Measurements from ENCODE around the gene VPS16. TPM values are rescaled to one million over a fixed set of nuclear protein-coding genes. Genes with fewer than 3 reads are reported as not detected.
"Not testable (repeated sequence)": the region's sequence is repeated elsewhere in the genome, so short reads cannot be mapped to it uniquely, and the experiment has no call there.

The VPS16 gene
- total RNA-seq, 2 experiments from 2014 or later = 39.0 to 42.0 TPM

GRCh38 chr20:2822073-2822472, 18.5 kb upstream of the VPS16 start:
- H3K4me1 Mint-ChIP-seq (ENCODE audit: low read depth) = peaks cover 34% of the 10 kb centered on the region
- H3K4me3 Mint-ChIP-seq = no peak overlapping the region
- H3K9me3 Mint-ChIP-seq = no peaks in the 10 kb centered on the region
- CTCF ChIA-PET = interaction anchor here (0.6 kb wide), 2 partner anchors 33 to 579 kb away, joined by 3 to 4 read pairs; no protein-coding TSS in a partner anchor
- H3K36me3 Mint-ChIP-seq (ENCODE audit: low read depth) = no peaks in the 10 kb centered on the region
- H3K27ac Mint-ChIP-seq = no peak overlapping the region
- H3K27me3 Mint-ChIP-seq (ENCODE audit: low read depth) = peaks cover 14% of the 10 kb centered on the region
- intact Hi-C loops (cut with micrococcal nuclease) = no loop called here
- DNase-seq = peak; percentile 56

GRCh38 chr20:2825761-2826160, 14.8 kb upstream of the VPS16 start:
- DNase-seq = peak; percentile 4
- Mint-ChIP-seq H3K4me1 (ENCODE audit: low read depth) (peaks cover 24% of the 10 kb centered on the region), H3K27me3 (ENCODE audit: low read depth) (peaks cover 2% of the 10 kb centered on the region), H3K9me3 (no peaks in the 10 kb centered on the region), H3K27ac (no peak overlapping the region), H3K4me3 (no peak overlapping the region), H3K36me3 (ENCODE audit: low read depth) (no peaks in the 10 kb centered on the region)
- CTCF ChIA-PET = no interaction called here
- intact Hi-C loops (cut with micrococcal nuclease) = no loop called here

- no peaks in the 10 kb centered on the region for H3K27me3 Mint-ChIP-seq (ENCODE audit: low read depth)
- no peak overlapping the region for H3K27ac Mint-ChIP-seq
- peaks cover 20% of the 10 kb centered on the region for H3K4me1 Mint-ChIP-seq (ENCODE audit: low read depth)
- H3K4me3 Mint-ChIP-seq = no peak overlapping the region
- no peak for DNase-seq
- CTCF ChIA-PET = interaction anchor here (0.7 kb wide), 1 partner anchor 1373 kb away, joined by 3 read pairs; no protein-coding TSS in a partner anchor
- H3K9me3 Mint-ChIP-seq = no peaks in the 10 kb centered on the region
- intact Hi-C loops (cut with micrococcal nuclease) = no loop called here
- no peaks in the 10 kb centered on the region for H3K36me3 Mint-ChIP-seq (ENCODE audit: low read depth)
Measured at GRCh38 chr20:2826655-2827054, 13.9 kb upstream of the VPS16 start.

GRCh38 chr20:2829376-2829775, 11.2 kb upstream of the VPS16 start:
- DNase-seq = peak; percentile 2
- intact Hi-C loops (cut with micrococcal nuclease) = no loop called here
- H3K36me3 Mint-ChIP-seq (ENCODE audit: low read depth) = peaks cover 3% of the 10 kb centered on the region
- H3K4me3 Mint-ChIP-seq = no peak overlapping the region
- CTCF ChIA-PET = no interaction called here
- H3K27me3 Mint-ChIP-seq (ENCODE audit: low read depth) = no peaks in the 10 kb centered on the region
- no peaks in the 10 kb centered on the region for H3K9me3 Mint-ChIP-seq
- H3K27ac Mint-ChIP-seq = no peak overlapping the region
- peaks cover 19% of the 10 kb centered on the region for H3K4me1 Mint-ChIP-seq (ENCODE audit: low read depth)

- DNase-seq; H3K4me3 Mint-ChIP-seq; H3K27me3 Mint-ChIP-seq (ENCODE audit: low read depth); CTCF ChIA-PET; H3K27ac Mint-ChIP-seq; H3K9me3 Mint-ChIP-seq; intact Hi-C loops (cut with micrococcal nuclease); H3K36me3 Mint-ChIP-seq (ENCODE audit: low read depth): not testable (repeated sequence)
- peaks cover 12% of the 10 kb centered on the region for H3K4me1 Mint-ChIP-seq (ENCODE audit: low read depth)
Measured at GRCh38 chr20:2831206-2831605, 9.3 kb upstream of the VPS16 start.

- peaks cover 20% of the 10 kb centered on the region for H3K36me3 Mint-ChIP-seq (ENCODE audit: low read depth)
- CTCF ChIA-PET = no interaction called here
- intact Hi-C loops (cut with micrococcal nuclease) = no loop called here
- no peak overlapping the region for H3K4me3 Mint-ChIP-seq
- H3K9me3 Mint-ChIP-seq = no peaks in the 10 kb centered on the region
- no peaks in the 10 kb centered on the region for H3K27me3 Mint-ChIP-seq (ENCODE audit: low read depth)
- no peak overlapping the region for H3K27ac Mint-ChIP-seq
- DNase-seq = no peak
- H3K4me1 Mint-ChIP-seq (ENCODE audit: low read depth) = peaks cover 10% of the 10 kb centered on the region
Measured at GRCh38 chr20:2833761-2834160, 6.8 kb upstream of the VPS16 start.

- H3K4me1 Mint-ChIP-seq (ENCODE audit: low read depth) = peaks cover 13% of the 10 kb centered on the region
- DNase-seq = no peak
- no peaks in the 10 kb centered on the region for H3K9me3 Mint-ChIP-seq
- H3K27me3 Mint-ChIP-seq (ENCODE audit: low read depth) = no peaks in the 10 kb centered on the region
- CTCF ChIA-PET = interaction anchor here (1.1 kb wide), 1 partner anchor 9 kb away, joined by 3 read pairs; no protein-coding TSS in a partner anchor
- no peak overlapping the region for H3K27ac Mint-ChIP-seq
- peaks cover 22% of the 10 kb centered on the region for H3K36me3 Mint-ChIP-seq (ENCODE audit: low read depth)
- intact Hi-C loops (cut with micrococcal nuclease) = no loop called here
- no peak overlapping the region for H3K4me3 Mint-ChIP-seq
Measured at GRCh38 chr20:2834401-2835110, 6.0 kb upstream of the VPS16 start.

GRCh38 chr20:2835331-2835796, 5.2 kb upstream of the VPS16 start:
- CTCF ChIA-PET = interaction anchor here (1.1 to 1.5 kb wide), 2 partner anchors 8 to 82 kb away, joined by 3 to 4 read pairs; no protein-coding TSS in a partner anchor
- Mint-ChIP-seq H3K4me1 (ENCODE audit: low read depth) (peaks cover 15% of the 10 kb centered on the region), H3K27ac (no peak overlapping the region), H3K9me3 (no peaks in the 10 kb centered on the region), H3K36me3 (ENCODE audit: low read depth) (peaks cover 22% of the 10 kb centered on the region), H3K4me3 (no peak overlapping the region), H3K27me3 (ENCODE audit: low read depth) (no peaks in the 10 kb centered on the region)
- no peak for DNase-seq
- intact Hi-C loops (cut with micrococcal nuclease) = no loop called here

- peaks cover 22% of the 10 kb centered on the region for H3K36me3 Mint-ChIP-seq (ENCODE audit: low read depth)
- H3K27ac Mint-ChIP-seq = no peak overlapping the region
- DNase-seq = no peak
- H3K27me3 Mint-ChIP-seq (ENCODE audit: low read depth) = no peaks in the 10 kb centered on the region
- H3K4me1 Mint-ChIP-seq (ENCODE audit: low read depth) = peaks cover 15% of the 10 kb centered on the region
- CTCF ChIA-PET = interaction anchor here (1.5 kb wide), 1 partner anchor 83 kb away, joined by 4 read pairs; no protein-coding TSS in a partner anchor
- H3K9me3 Mint-ChIP-seq = no peaks in the 10 kb centered on the region
- intact Hi-C loops (cut with micrococcal nuclease) = no loop called here
- H3K4me3 Mint-ChIP-seq = no peak overlapping the region
Measured at GRCh38 chr20:2836035-2836434, 4.5 kb upstream of the VPS16 start.

GRCh38 chr20:2837221-2837960, 3.2 kb upstream of the VPS16 start:
- Mint-ChIP-seq H3K4me3 (no peak overlapping the region), H3K36me3 (ENCODE audit: low read depth) (peaks cover 22% of the 10 kb centered on the region), H3K4me1 (ENCODE audit: low read depth) (peaks cover 15% of the 10 kb centered on the region), H3K27me3 (ENCODE audit: low read depth) (no peaks in the 10 kb centered on the region), H3K27ac (no peak overlapping the region), H3K9me3 (no peaks in the 10 kb centered on the region)
- CTCF ChIA-PET = interaction anchor here (0.6 to 1.5 kb wide), 3 partner anchors 35 to 173 kb away, joined by 3 to 4 read pairs (median 3); no protein-coding TSS in a partner anchor
- intact Hi-C loops (cut with micrococcal nuclease) = no loop called here
- DNase-seq = no peak

GRCh38 chr20:2838170-2838797, 2.3 kb upstream of the VPS16 start:
- CTCF ChIA-PET = interaction anchor here (0.6 to 1.0 kb wide), 2 partner anchors 34 to 172 kb away, joined by 3 read pairs; no protein-coding TSS in a partner anchor
- Mint-ChIP-seq H3K27ac (no peak overlapping the region), H3K9me3 (no peaks in the 10 kb centered on the region), H3K36me3 (ENCODE audit: low read depth) (peaks cover 20% of the 10 kb centered on the region), H3K4me1 (ENCODE audit: low read depth) (peaks cover 19% of the 10 kb centered on the region), H3K4me3 (peak overlapping the region; percentile 44), H3K27me3 (ENCODE audit: low read depth) (no peaks in the 10 kb centered on the region)
- intact Hi-C loops (cut with micrococcal nuclease) = no loop called here
- DNase-seq = no peak
